ENCODE results near the gene NKIRAS2.

- no peak for TF ChIP-seq RAD21 (IDR thresholded peaks at IDR 0.05; ENCODE audit: low read length)
- TF ChIP-seq CTCF (IDR thresholded peaks at IDR 0.05), result no peak
- no peak for TF ChIP-seq RFX5 (IDR thresholded peaks at IDR 0.05; ENCODE audit: low read length)
- TF ChIP-seq FOXM1 (IDR thresholded peaks at IDR 0.05; ENCODE audit: low read depth), result no peak
- no peak for TF ChIP-seq TCF12 (IDR thresholded peaks at IDR 0.05)
- no peak; the same call in 1 of the 2 replicates for TF ChIP-seq MXI1 (IDR thresholded peaks at IDR 0.05; ENCODE audit: low read depth, low read length)
- TF ChIP-seq, protein P1, sequence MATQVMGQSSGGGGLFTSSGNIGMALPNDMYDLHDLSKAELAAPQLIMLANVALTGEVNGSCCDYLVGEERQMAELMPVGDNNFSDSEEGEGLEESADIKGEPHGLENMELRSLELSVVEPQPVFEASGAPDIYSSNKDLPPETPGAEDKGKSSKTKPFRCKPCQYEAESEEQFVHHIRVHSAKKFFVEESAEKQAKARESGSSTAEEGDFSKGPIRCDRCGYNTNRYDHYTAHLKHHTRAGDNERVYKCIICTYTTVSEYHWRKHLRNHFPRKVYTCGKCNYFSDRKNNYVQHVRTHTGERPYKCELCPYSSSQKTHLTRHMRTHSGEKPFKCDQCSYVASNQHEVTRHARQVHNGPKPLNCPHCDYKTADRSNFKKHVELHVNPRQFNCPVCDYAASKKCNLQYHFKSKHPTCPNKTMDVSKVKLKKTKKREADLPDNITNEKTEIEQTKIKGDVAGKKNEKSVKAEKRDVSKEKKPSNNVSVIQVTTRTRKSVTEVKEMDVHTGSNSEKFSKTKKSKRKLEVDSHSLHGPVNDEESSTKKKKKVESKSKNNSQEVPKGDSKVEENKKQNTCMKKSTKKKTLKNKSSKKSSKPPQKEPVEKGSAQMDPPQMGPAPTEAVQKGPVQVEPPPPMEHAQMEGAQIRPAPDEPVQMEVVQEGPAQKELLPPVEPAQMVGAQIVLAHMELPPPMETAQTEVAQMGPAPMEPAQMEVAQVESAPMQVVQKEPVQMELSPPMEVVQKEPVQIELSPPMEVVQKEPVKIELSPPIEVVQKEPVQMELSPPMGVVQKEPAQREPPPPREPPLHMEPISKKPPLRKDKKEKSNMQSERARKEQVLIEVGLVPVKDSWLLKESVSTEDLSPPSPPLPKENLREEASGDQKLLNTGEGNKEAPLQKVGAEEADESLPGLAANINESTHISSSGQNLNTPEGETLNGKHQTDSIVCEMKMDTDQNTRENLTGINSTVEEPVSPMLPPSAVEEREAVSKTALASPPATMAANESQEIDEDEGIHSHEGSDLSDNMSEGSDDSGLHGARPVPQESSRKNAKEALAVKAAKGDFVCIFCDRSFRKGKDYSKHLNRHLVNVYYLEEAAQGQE (IDR thresholded peaks at IDR 0.05; ENCODE audit: low read depth, low read length), result no peak
- TF ChIP-seq, protein P2, sequence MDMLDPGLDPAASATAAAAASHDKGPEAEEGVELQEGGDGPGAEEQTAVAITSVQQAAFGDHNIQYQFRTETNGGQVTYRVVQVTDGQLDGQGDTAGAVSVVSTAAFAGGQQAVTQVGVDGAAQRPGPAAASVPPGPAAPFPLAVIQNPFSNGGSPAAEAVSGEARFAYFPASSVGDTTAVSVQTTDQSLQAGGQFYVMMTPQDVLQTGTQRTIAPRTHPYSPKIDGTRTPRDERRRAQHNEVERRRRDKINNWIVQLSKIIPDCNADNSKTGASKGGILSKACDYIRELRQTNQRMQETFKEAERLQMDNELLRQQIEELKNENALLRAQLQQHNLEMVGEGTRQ (IDR thresholded peaks at IDR 0.05; ENCODE audit: borderline replicate concordance, low read depth, low read length), result no peak
- TF ChIP-seq POLR2AphosphoS5 (IDR thresholded peaks at IDR 0.05; ENCODE audit: low read depth, low read length), result no peak
Observed at GRCh38 chr17:42049834-42050392, 30.0 kb downstream of the NKIRAS2 start.

Measured in SK-N-SH (cell line).